GM04504 (cell line): ENCODE data around the gene PAPPA2.

Source experiments
- DNase-seq: peaks from one replicate; pipeline ENCODE4 v3.0.0-alpha.2; 2012; ENCODE audit warnings: low read depth

The PAPPA2 gene

GRCh38 chr1:176768532-176768931 lies 305.6 kb downstream of the PAPPA2 start:
- DNase-seq: no peak

- DNase-seq: no peak
These were observed 307.1 kb downstream of the PAPPA2 start for GRCh38 chr1:176770066-176770465.

- DNase-seq: no peak
These were observed 310.1 kb downstream of the PAPPA2 start for GRCh38 chr1:176773038-176773437.

- DNase-seq: no peak
These were observed 311.2 kb downstream of the PAPPA2 start for GRCh38 chr1:176774224-176774623.

GRCh38 chr1:176775378-176775777 lies 312.4 kb downstream of the PAPPA2 start:
- DNase-seq: no peak

- DNase-seq: no peak
These were observed 313.0 kb downstream of the PAPPA2 start for GRCh38 chr1:176775996-176776395.

- DNase-seq: no peak
These were observed 315.1 kb downstream of the PAPPA2 start for GRCh38 chr1:176778056-176778455.

- DNase-seq: no peak
These were observed 317.0 kb downstream of the PAPPA2 start for GRCh38 chr1:176779992-176780328.

GRCh38 chr1:176783309-176783708 lies 320.3 kb downstream of the PAPPA2 start:
- DNase-seq: no peak

GRCh38 chr1:176785056-176785455 lies 322.1 kb downstream of the PAPPA2 start:
- no peak for DNase-seq

- DNase-seq: no peak
These were observed 322.8 kb downstream of the PAPPA2 start for GRCh38 chr1:176785791-176786190.

- no peak for DNase-seq
These were observed 323.3 kb downstream of the PAPPA2 start for GRCh38 chr1:176786274-176786673.

- no peak for DNase-seq
These were observed 326.7 kb downstream of the PAPPA2 start for GRCh38 chr1:176789571-176790090.

GRCh38 chr1:176790786-176791185 lies 327.8 kb downstream of the PAPPA2 start:
- DNase-seq: no peak

GRCh38 chr1:176791906-176792305 lies 328.9 kb downstream of the PAPPA2 start:
- DNase-seq: no peak

GRCh38 chr1:176794897-176795508 lies 332.0 kb downstream of the PAPPA2 start:
- no peak for DNase-seq

- DNase-seq: no peak
These were observed 333.0 kb downstream of the PAPPA2 start for GRCh38 chr1:176795929-176796328.

- DNase-seq: no peak
These were observed 333.6 kb downstream of the PAPPA2 start for GRCh38 chr1:176796583-176796982.

GRCh38 chr1:176799327-176799726 lies 336.4 kb downstream of the PAPPA2 start:
- DNase-seq: no peak

- DNase-seq: no peak
These were observed 338.1 kb downstream of the PAPPA2 start for GRCh38 chr1:176800978-176801513.

GRCh38 chr1:176801514-176802020 lies 338.6 kb downstream of the PAPPA2 start:
- no peak for DNase-seq

GRCh38 chr1:176802316-176802715 lies 339.3 kb downstream of the PAPPA2 start:
- DNase-seq: no peak

- DNase-seq: no peak
These were observed 340.1 kb downstream of the PAPPA2 start for GRCh38 chr1:176803042-176803441.

GRCh38 chr1:176803596-176803995 lies 340.6 kb downstream of the PAPPA2 start:
- no peak for DNase-seq
